Measurements from ENCODE around the gene EFHD1.
"Not testable (repeated sequence)": the region's sequence is repeated elsewhere in the genome, so short reads cannot be mapped to it uniquely, and the experiment has no call there.

Gene EFHD1

GRCh38 chr2:232647261-232647660 lies 13.9 kb downstream of the EFHD1 start:
- DNase-seq (ENCODE audit: low read depth in 2 of 2): no peak

GRCh38 chr2:232649033-232649432 lies 15.6 kb downstream of the EFHD1 start:
- no peak for DNase-seq (ENCODE audit: low read depth in 2 of 2)

- DNase-seq (ENCODE audit: low read depth in 2 of 2): peak; percentile 3 to 7
Observed at GRCh38 chr2:232652505-232652851, 19.1 kb downstream of the EFHD1 start.

DNA sequence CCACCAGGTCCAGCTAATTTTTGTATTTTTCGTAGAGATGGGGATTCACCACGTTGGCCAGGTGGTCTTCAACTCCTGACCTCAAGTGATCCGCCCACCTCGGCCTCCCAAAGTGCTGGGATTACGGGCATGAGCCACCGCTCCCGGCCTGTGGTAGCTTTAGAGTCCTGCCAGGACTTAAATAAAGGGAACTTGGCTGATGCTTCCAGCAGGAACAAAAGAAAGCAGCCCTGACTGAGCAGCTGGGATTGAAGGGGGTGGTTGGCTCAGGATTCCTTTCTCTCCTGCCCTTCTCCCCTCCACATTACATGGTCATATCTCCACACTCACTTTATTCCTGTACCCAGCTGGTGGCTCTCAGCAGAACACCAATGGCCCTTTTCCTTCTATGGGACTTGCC lies 20.0 kb downstream of the EFHD1 start:
- no peak for DNase-seq (ENCODE audit: low read depth in 2 of 2)

- no peak for DNase-seq (ENCODE audit: low read depth in 2 of 2)
Observed at GRCh38 chr2:232655392-232655791, 22.0 kb downstream of the EFHD1 start.

DNA sequence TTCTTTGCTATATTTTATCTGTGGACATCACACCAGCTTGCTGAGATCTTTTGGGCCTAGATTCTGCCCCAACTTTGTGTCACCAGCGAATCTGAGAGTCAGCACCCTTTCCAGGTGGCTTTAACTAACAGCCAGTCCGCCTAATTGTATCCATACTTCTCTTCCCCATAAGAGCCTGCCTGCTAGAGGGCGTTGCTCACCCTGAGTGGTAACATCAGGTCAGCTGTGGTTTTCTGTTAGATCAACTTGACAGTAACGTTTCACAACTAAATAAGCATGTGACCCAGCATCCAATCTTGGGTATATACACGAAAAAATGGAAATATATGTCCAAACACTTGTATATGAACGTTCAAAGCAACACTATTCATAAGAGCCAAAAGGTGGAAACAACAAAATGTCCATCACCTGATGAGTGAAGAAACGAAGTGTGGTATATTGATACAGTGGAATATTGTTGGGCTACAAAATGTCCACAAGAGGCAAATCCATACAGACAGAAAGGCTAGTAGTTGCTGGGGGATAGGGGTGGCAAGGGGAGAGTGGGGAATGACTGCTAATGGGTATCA lies 24.9 kb downstream of the EFHD1 start:
- DNase-seq (ENCODE audit: low read depth in 2 of 2): no peak

DNA sequence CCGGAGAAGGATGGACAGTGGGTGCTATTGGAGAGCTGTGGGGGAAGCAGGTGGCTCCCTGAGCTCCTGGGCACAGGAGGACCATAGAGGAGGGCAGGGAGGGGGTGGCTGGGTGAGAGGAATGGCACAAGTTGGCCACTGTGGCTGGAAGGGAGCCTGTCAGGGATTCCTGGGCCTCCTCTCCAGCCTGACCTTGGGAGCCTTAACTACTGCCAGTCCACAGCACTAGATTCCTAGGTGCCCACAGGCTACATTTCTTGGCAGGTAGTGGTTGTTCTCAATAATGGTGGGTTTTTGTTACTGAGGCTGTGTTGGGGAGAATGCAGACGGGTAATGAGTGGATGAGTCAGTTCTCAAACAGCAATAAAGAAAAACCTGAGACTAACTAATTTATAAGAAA lies 26.0 kb downstream of the EFHD1 start:
- DNase-seq (ENCODE audit: low read depth in 2 of 2): no peak

DNA sequence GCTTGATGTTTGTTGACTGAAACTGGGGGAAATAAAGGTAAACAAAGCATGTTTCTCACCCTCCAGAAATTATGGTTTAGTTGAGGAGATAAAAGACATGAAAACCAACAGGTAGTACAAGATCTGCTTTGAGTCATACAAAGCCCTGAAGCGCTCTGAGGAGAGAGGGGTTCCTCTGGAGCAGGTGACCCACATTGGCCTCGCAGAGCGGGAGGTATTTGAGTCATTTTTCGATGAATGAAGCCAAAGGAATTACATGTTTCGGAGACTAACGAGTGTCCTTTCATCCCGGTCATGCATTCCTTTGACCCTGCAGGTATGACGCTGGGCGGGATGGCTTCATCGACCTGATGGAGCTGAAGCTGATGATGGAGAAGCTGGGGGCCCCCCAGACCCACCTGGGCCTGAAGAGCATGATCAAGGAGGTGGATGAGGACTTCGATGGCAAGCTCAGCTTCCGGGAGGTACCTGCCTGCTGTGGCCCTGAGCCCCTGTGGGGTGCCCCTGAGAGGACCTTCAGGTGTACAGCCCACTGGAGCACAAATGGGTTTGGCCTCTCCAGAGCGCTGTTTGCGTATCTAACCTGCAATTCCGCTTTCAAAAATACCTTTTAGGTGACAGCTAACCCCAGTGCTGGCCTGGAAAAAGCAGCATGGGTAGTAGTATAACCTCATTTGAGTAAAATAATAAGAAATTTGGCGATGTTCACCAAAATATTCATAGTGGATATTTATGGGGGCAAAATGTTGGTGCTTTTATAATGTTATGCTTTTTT lies 29.3 kb downstream of the EFHD1 start:
- DNase-seq (ENCODE audit: low read depth in 2 of 2): no peak

DNA sequence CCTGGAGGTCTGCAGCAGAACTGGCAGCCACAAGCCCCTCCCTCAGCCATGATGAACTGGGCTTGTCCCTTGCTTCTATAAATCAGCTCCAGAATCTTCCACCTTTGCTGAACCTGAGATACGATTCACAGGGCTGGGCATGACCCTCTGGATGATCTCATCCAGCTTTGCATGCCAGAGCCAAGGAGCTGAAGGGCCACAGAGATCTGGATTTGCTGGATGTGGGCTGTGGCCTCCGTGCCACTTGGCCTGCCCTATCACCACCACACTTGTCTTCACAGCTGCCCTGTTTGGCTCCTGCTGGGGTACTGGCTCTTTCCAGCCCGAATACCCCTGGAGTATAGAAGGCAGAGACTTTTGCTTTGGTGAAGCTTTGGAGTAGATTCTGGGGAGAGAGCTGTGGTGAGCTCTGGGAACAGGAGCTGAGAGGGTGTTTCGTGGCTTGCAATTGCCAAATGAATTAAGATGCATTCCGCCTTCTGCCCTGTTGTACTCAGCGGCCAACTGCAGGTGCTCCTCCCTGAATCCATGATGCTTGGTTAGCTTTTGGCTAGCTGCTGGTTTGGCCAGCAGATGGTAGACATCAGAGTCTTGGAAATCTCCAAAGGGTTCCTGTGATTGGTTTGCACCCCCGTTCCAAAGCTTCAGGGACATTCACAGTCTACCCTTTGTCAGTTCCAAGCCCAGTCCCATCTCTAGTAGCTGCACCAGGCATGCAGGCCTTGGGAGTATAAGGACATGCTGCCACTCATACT lies 32.8 kb downstream of the EFHD1 start:
- DNase-seq (ENCODE audit: low read depth in 2 of 2): no peak

- no peak for DNase-seq (ENCODE audit: low read depth in 2 of 2)
Observed at GRCh38 chr2:232667989-232668583, 34.7 kb downstream of the EFHD1 start.

- peak in 1 of 2 experiments; percentile 5 for DNase-seq (ENCODE audit: low read depth in 2 of 2)
Observed at GRCh38 chr2:232668805-232669444, 35.5 kb downstream of the EFHD1 start.

DNA sequence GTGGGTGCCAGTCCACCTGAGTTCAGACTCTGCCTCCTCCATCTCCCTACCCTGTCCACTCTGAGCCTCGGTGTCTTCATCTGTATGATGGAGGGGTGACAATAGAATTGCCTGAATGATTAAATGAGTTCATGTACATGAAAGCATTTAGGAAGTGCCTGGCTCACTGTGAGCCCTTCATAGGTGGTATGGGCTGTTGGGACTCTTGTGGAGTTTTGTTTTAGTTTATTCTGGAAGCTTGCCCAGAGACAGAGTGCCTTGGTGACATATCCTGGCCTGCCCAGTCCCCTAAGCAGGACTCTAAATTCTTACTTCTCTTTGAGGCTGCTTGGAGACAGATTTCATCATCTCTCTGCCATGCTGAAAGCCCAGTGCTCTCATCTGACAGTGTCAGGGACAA lies 39.2 kb downstream of the EFHD1 start:
- no peak for DNase-seq (ENCODE audit: low read depth in 2 of 2)

DNA sequence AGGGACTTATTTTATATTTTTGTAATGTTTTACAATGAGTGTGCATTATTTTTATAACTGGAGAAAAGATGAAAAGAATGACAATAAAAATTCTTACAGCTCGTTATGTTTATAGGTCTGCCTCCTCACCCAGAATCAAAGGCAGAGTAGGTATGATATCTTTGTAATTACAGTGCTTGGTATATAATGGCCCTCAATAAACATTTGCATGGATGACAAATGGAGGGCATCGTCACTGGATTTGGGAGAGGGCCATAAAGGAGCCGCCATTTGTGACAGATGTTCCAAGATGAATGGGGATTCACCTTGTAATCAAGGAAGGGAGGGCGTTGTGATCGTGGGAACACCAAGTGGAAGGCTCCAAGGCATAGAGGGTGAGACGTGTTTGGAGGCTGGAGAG lies 41.1 kb downstream of the EFHD1 start:
- DNase-seq (ENCODE audit: low read depth in 2 of 2): no peak

GRCh38 chr2:232675381-232675780 lies 42.0 kb downstream of the EFHD1 start:
- DNase-seq (ENCODE audit: low read depth in 2 of 2): no peak

GRCh38 chr2:232680006-232680405 lies 46.6 kb downstream of the EFHD1 start:
- DNase-seq (ENCODE audit: low read depth in 2 of 2): no peak

DNA sequence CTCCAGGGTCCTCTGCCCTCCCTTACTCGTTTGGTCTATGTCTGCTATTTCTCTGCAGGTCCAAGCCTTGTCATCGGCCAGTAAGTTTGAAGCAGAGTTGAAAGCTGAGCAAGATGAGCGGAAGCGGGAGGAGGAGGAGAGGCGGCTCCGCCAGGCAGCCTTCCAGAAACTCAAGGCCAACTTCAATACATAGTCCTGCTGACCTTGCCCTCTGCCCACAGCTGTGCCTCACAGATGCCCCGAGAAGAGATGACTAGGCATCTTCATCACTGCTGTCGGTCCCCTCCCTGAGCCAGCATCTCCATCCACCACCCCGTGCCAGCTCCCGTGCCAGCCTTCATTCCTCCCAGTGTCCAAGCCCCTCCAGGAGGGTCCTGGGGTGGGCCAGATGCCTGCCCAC lies 48.1 kb downstream of the EFHD1 start:
- DNase-seq (ENCODE audit: low read depth in 2 of 2): no peak

GRCh38 chr2:232683368-232683767 lies 50.0 kb downstream of the EFHD1 start:
- DNase-seq (ENCODE audit: low read depth in 2 of 2): no peak

DNA sequence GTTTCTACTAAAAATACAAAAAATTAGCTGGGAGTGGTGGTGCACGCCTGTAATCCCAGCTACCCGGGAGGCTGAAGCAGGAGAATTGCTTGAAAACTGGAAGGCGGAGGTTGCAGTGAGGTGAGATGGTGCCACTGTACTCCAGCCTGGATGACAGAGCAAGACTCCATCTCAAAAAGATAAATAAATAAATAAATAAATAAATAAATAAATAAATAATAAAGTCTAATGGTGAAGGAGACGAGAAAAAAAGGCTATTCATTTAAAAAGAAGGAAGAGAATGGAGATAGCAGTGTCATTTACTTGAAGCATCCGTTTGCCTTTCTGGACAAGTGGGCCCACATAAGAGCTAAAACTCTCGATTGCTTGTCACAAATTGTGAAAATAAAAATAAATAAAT lies 52.0 kb downstream of the EFHD1 start:
- not testable (repeated sequence) for DNase-seq (ENCODE audit: low read depth in 2 of 2)

DNA sequence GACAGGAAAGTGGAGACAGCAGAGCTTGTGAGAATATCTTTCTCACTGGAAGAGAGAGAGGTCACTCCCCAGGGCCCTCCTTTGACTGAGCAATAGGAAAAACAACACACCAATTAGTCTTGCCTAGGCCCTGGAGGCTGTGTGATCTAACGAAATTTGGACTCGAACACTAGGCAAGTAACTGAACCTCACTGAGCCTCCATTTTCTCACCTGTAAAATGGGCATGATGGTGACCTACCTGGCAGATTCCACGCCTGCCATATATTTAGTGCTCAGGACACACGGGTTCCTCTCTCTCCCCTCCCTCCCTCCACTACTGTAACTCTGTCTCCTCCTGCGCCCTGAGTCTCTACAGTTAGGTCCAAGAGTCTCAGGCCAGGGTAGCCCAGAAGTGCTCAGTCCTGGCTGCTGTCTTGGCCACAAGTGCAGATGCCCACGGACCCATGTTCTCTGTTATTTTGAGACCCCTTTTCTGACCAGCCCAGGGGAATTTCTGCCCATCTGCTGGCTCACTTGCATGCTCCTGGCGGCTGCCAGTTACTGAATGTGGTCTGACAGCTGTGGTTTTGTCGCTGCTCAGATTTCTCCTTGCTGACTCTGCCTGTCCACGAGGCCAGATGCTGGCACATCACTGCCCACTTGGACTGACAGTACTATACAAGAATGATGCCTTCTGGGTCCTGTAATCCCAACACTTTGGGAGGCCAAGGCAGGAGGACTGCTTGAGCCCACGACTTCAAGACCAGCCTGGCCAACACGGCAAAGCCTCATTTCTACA lies 54.2 kb downstream of the EFHD1 start:
- no peak for DNase-seq (ENCODE audit: low read depth in 2 of 2)

DNA sequence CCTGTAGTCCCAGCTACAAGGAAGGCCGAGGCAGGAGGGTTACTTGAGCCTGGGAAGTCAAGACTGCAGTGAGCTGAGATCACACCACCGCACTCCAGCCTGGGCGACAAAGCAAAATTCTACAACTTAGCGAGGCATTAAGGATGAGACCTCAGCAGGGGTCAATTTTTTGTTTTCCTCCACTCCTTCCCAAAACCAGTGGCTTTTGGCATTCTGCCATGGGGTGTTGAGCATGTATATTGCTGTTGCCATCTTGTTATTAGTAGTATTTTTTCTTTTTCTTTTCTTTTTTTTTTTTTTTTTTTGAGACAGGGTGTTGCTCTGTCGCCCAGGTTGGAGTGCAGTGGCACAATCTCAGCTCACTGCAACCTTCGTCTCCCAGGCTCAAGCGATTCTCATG lies 54.8 kb downstream of the EFHD1 start:
- DNase-seq (ENCODE audit: low read depth in 2 of 2): no peak

DNA sequence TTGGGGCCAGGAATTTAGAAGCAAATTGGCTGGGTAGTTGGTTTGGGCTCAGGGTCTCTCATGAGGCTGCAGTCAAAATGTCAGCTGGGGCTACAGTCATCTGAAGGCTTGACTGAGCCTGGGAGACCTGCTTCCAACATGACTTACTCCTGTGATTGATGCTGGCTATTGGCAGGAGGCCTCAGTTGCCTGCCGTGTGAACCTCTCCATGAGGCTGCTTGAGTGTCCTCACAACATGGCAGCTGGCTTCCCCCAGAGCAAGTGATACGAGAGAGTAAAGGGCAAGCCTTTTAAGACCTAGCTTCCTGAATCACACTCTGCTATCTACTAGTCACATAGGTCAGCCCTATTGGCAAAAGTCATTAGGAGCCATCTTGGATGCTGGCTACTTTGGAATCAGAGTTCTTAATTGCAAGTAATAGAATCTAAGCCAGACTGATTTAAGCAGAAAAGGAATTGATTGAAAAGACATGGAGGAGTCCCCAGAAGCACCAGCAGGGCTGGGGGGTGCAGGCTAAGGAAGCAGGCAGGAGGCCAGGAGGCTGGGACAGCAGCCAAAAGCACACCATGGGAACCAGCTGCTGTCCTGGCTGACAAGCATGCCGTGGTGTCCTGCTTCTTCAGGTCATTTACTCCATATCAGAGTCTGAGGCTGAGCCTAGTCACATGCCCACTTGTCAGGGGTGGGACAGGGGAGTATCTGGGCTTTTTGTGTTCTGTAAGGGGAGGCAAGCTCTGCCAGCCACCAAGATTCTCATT lies 55.9 kb downstream of the EFHD1 start:
- no peak for DNase-seq (ENCODE audit: low read depth in 2 of 2)

All from fibroblast of skin of left quadriceps (primary cell).